HepG2 (cell line): ENCODE results near the gene PDGFD. TPM values are rescaled to one million over a fixed set of nuclear protein-coding genes. Genes with fewer than 3 reads are reported as not detected.

Experiments used
- ATAC-seq: fragments of 200-7000 bp; cut with Tn5 transposase; 3 replicates; pipeline ENCODE4 v1.9.1; 2020; ENCODE audit warnings: mild to moderate bottlenecking, moderate library complexity
- BruUV-seq: library from RNA; stranded (reverse); fragments of 400-500 nt; replicated peaks from 2 replicates; lab custom pipeline; 2021; lab: Mats Ljungman, UMichigan
- CTCF ChIA-PET: fragments of 300-600 bp; formaldehyde crosslinking; extraction: SDS; loops from one replicate; lab custom pipeline; 2021; ENCODE audit warnings: low total read pairs, inconsistent platforms, low intra/inter-chr PET ratio; lab: Yijun Ruan, JAX
- POLR2A ChIA-PET: fragments of 350-600 bp; sonication (Branson Sonifier 250); formaldehyde crosslinking; loops from one replicate; lab custom pipeline; 2020; ENCODE audit warnings: antibody characterized with exemption, inconsistent platforms; lab: Yijun Ruan, JAX
- DNase-seq: peaks from one replicate; pipeline ENCODE4 v3.0.0-alpha.2; 2015; ENCODE audit warnings: low spot score
- FAIRE-seq: peaks from 3 replicates; lab custom pipeline; 2011; peaks lifted over from hg19 to GRCh38; lab: Jason Lieb, UNC
- H2AFZ ChIP-seq: one replicate; pipeline ENCODE4 v1.6.1; 2011; ENCODE audit warnings: low read length, inconsistent platforms
- H3K27ac ChIP-seq: fragments of 300-600 bp; 3 replicates; pipeline ENCODE4 v1.8.0; 2011; ENCODE audit warnings: mixed run types, mild to moderate bottlenecking, mixed read lengths, low read length, inconsistent platforms; ENCODE audit not compliant: insufficient read depth; ENCODE audit errors: extremely low read length
- H3K27me3 ChIP-seq, 2 experiments: fragments of 200-600 bp in 1 of 2; 2 replicates in 1 of 2; 3 replicates in 1 of 2; pipeline versions ENCODE4 v1.6.0 to v1.8.0; 2011; ENCODE audit warnings: low read length in 2 of 2, mild to moderate bottlenecking in 2 of 2, moderate library complexity in 2 of 2, inconsistent platforms in 1 of 2; ENCODE audit not compliant: insufficient read depth in 2 of 2, control insufficient read depth in 1 of 2
- H3K36me3 ChIP-seq, 2 experiments: fragments of 200-600 bp in 1 of 2; replicated peaks in 1 of 2; 2 replicates in 1 of 2; 3 replicates in 1 of 2; pipeline versions ENCODE4 v1.5.1 to v1.8.0; 2011; ENCODE audit warnings: low read length in 2 of 2, inconsistent platforms in 1 of 2; ENCODE audit not compliant: insufficient read depth in 2 of 2, control insufficient read depth in 1 of 2
- H3K4me1 ChIP-seq: 2 replicates; pipeline ENCODE4 v1.5.1; 2012; ENCODE audit warnings: low read length, inconsistent platforms; ENCODE audit not compliant: insufficient read depth
- H3K4me2 ChIP-seq: 2 replicates; pipeline ENCODE4 v1.6.0; 2011; ENCODE audit warnings: low read depth, low read length, inconsistent platforms
- H3K4me3 ChIP-seq, 3 experiments: fragments of 200-600 bp in 1 of 3; sonication (generic), shearing (Covaris generic) in 1 of 3; replicated peaks in 1 of 3; 2 replicates each; pipeline ENCODE4 v1.5.1; 2011 to 2016; ENCODE audit warnings: low read length in 3 of 3, inconsistent platforms in 2 of 3, low read depth in 2 of 3, mild to moderate bottlenecking in 2 of 3, control low read depth in 1 of 3, mixed read lengths in 1 of 3; ENCODE audit not compliant: insufficient read depth in 1 of 3
- H3K79me2 ChIP-seq: one replicate; pipeline ENCODE4 v1.6.1; 2011; ENCODE audit warnings: low read length, inconsistent platforms; ENCODE audit not compliant: insufficient read depth
- H3K9ac ChIP-seq: 2 replicates; pipeline ENCODE4 v1.6.0; 2011; ENCODE audit warnings: mild to moderate bottlenecking, low read depth, low read length, inconsistent platforms; ENCODE audit not compliant: insufficient read depth
- H3K9me3 ChIP-seq: 2 replicates; pipeline ENCODE4 v1.5.1; 2012; ENCODE audit warnings: mild to moderate bottlenecking, low read length
- H4K20me1 ChIP-seq: 2 replicates; pipeline ENCODE4 v1.6.0; 2011; ENCODE audit warnings: inconsistent platforms, mild to moderate bottlenecking, low read length, moderate library complexity; ENCODE audit not compliant: insufficient read depth
- AKNA ChIP-seq: sonication (generic); formaldehyde crosslinking; IDR thresholded peaks from 2 replicates; pipeline ENCODE4 v1.4.0; 2020; ENCODE audit warnings: missing genetic modification reagents, borderline replicate concordance
- ATRX ChIP-seq: sonication (generic); formaldehyde crosslinking; IDR thresholded peaks from 2 replicates; pipeline ENCODE4 v1.4.0; 2020; ENCODE audit warnings: missing genetic modification reagents, borderline replicate concordance
- FOXJ3 ChIP-seq: sonication (generic); formaldehyde crosslinking; IDR thresholded peaks from 2 replicates; pipeline ENCODE4 v1.4.0; 2020; ENCODE audit warnings: missing genetic modification reagents, mild to moderate bottlenecking, borderline replicate concordance
- KDM1A ChIP-seq: IDR thresholded peaks from 2 replicates; pipeline ENCODE4 v1.6.1; 2016; ENCODE audit warnings: missing compliant biosample characterization
- KDM5B ChIP-seq: sonication (generic); formaldehyde crosslinking; IDR thresholded peaks from 2 replicates; pipeline ENCODE4 v1.4.0; 2020; ENCODE audit warnings: missing genetic modification reagents, mild to moderate bottlenecking, borderline replicate concordance
- NR3C1 ChIP-seq: sonication (generic); formaldehyde crosslinking; IDR thresholded peaks from 2 replicates; pipeline ENCODE4 v1.4.0; 2020; ENCODE audit warnings: missing genetic modification reagents
- NRL ChIP-seq: sonication (generic); formaldehyde crosslinking; IDR thresholded peaks from 2 replicates; pipeline ENCODE4 v1.5.0; 2020; ENCODE audit warnings: missing genetic modification reagents, mild to moderate bottlenecking, moderate library complexity, borderline replicate concordance
- PREB ChIP-seq: sonication (generic); formaldehyde crosslinking; IDR thresholded peaks from 2 replicates; pipeline ENCODE4 v1.4.0; 2020; ENCODE audit warnings: missing genetic modification reagents
- SMAD9 ChIP-seq: sonication (generic); formaldehyde crosslinking; IDR thresholded peaks from 2 replicates; pipeline ENCODE4 v1.5.1; 2020; ENCODE audit warnings: mild to moderate bottlenecking, missing genetic modification reagents
- SRF ChIP-seq: IDR thresholded peaks from 2 replicates; pipeline ENCODE4 v1.6.1; 2011; ENCODE audit warnings: mild to moderate bottlenecking, low read depth, low read length, moderate library complexity
- SRSF4 ChIP-seq: fragments of 200-400 bp; formaldehyde crosslinking; IDR thresholded peaks from one replicate; pipeline ENCODE4 v1.6.1; 2018; ENCODE audit warnings: mild to moderate bottlenecking, low read depth, low read length, moderate library complexity; ENCODE audit not compliant: poor library complexity, severe bottlenecking
- ZC3H13 ChIP-seq: sonication (generic); formaldehyde crosslinking; IDR thresholded peaks from 2 replicates; pipeline ENCODE4 v1.8.1; 2023; ENCODE audit warnings: mild to moderate bottlenecking, missing genetic modification reagents, moderate library complexity
- ZEB1 ChIP-seq: IDR thresholded peaks from 2 replicates; pipeline ENCODE4 v1.6.1; 2012; ENCODE audit warnings: mild to moderate bottlenecking, low read depth, inconsistent platforms; ENCODE audit not compliant: insufficient replicate concordance
- ZNF484 ChIP-seq: sonication (generic); formaldehyde crosslinking; IDR thresholded peaks from 2 replicates; pipeline ENCODE4 v1.5.1; 2020; ENCODE audit warnings: mild to moderate bottlenecking, low read depth, missing genetic modification reagents, borderline replicate concordance
- ZNF615 ChIP-seq: sonication (generic); formaldehyde crosslinking; IDR thresholded peaks from 2 replicates; pipeline ENCODE4 v1.5.0; 2020; ENCODE audit warnings: mild to moderate bottlenecking, missing genetic modification reagents, borderline replicate concordance
- ZNF878 ChIP-seq: sonication (generic); formaldehyde crosslinking; IDR thresholded peaks from 2 replicates; pipeline ENCODE4 v1.8.1; 2023; ENCODE audit warnings: mild to moderate bottlenecking, missing genetic modification reagents, moderate library complexity
- WGBS: methylation state at CpG from one replicate; pipeline ENCODE4 v1.1.6; 2017; ENCODE audit warnings: low lambda C conversion rate; 5-methylcytosine and 5-hydroxymethylcytosine counted together
- in situ Hi-C: cut with HindIII; loops from 2 replicates; pipeline ENCODE4 v1.10.0; 2017; ENCODE audit warnings: low pct_unique_long_range_greater_than_20kb; ENCODE audit not compliant: extremely low pct_ligation_motif_present
- intact Hi-C: fragments of 100-400 bp; cut with micrococcal nuclease; formaldehyde crosslinking; loops from one replicate; pipeline ENCODE4 v1.10.0; 2022; ENCODE audit not compliant: unreplicated experiment
- polyA plus RNA-seq, 8 experiments: library from polyadenylated mRNA; depleted of rRNA in 3 of 8; stranded (reverse) in 7 of 8; unstranded in 1 of 8; fragments of >200 nt; fragmentation: Illumina TruSeq in 4 of 8; extraction: Trizol in 4 of 8; gene quantifications; 2 replicates each; pipeline versions ENCODE4 v1.2.1 to v1.2.3, GENCODE V29; 2011 to 2016; ENCODE audit warnings: low read depth in 4 of 8, missing spikeins in 1 of 8, mixed read lengths in 1 of 8; ENCODE audit not compliant: insufficient read depth in 1 of 8
- total RNA-seq, 5 experiments: library from RNA; depleted of rRNA; stranded (reverse); fragments of >200 nt; fragmentation: Illumina TruSeq; extraction: Trizol; gene quantifications; 2 replicates each; pipeline ENCODE4 v1.2.3, GENCODE V29; 2016; ENCODE audit warnings: low read depth in 1 of 5
- TF ChIP-seq, protein P1 (sequence below): IDR thresholded peaks from 2 replicates; pipeline ENCODE4 v1.6.1; 2018; ENCODE audit warnings: missing genetic modification reagents, mild to moderate bottlenecking, missing compliant biosample characterization

PDGFD gene
- total and polyA plus RNA-seq, 2 of the 13 experiments (the other 11 are each of a cell fraction or from before 2014, with no cell fraction given): 0.09 to 0.29 TPM

- Histone ChIP-seq H4K20me1 (no peaks in the 10 kb centered on the region), H3K4me1 (no peaks in the 10 kb centered on the region), H2AFZ (no peak overlapping the region), H3K27ac (no peak overlapping the region), H3K36me3 (no peaks in the 10 kb centered on the region), H3K27me3 (no peaks in the 10 kb centered on the region), H3K4me3 (no peak overlapping the region), H3K9me3 (no peaks in the 10 kb centered on the region), H3K79me2 (no peaks in the 10 kb centered on the region), H3K9ac (no peak overlapping the region), H3K4me2 (no peak overlapping the region)
- CTCF ChIA-PET: no interaction called here
- no TSS peak for BruUV-seq
- intact Hi-C loops: no loop called here
- POLR2A ChIA-PET: no interaction called here
- FAIRE-seq (no peak), DNase-seq (no peak), ATAC-seq (no peak)
- in situ Hi-C loops: no loop called here
- WGBS: 0% methylated on average over 1 of the region's 1 CpG
- TF ChIP-seq ATRX (CRISPR knock-in tag) (no peak), KDM5B (no peak), ZNF615 (CRISPR knock-in tag) (no peak), KDM1A (CRISPR knock-in tag) (no peak), SRSF4 (no peak), PREB (CRISPR knock-in tag) (no peak), AKNA (CRISPR knock-in tag) (no peak), ZC3H13 (CRISPR knock-in tag) (no peak), NR3C1 (no peak), FOXJ3 (CRISPR knock-in tag) (no peak), ZNF484 (no peak), ZNF878 (no peak), ZEB1 (no peak), NRL (CRISPR knock-in tag) (no peak), SRF (no peak), SMAD9 (CRISPR knock-in tag) (no peak)
- TF ChIP-seq, protein P1, sequence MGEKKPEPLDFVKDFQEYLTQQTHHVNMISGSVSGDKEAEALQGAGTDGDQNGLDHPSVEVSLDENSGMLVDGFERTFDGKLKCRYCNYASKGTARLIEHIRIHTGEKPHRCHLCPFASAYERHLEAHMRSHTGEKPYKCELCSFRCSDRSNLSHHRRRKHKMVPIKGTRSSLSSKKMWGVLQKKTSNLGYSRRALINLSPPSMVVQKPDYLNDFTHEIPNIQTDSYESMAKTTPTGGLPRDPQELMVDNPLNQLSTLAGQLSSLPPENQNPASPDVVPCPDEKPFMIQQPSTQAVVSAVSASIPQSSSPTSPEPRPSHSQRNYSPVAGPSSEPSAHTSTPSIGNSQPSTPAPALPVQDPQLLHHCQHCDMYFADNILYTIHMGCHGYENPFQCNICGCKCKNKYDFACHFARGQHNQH (CRISPR knock-in tag): no peak
Measured at GRCh38 chr11:104124979-104125378, 39.0 kb downstream of the PDGFD start.
